Mesendoderm (in vitro differentiated cells): Measurements from ENCODE around the gene CAPN8. TPM values are rescaled to one million over a fixed set of nuclear protein-coding genes. Genes with fewer than 3 reads are reported as not detected.

ENCODE experiments used
- DNase-seq: peaks from one replicate; pipeline ENCODE4 v3.0.0; 2013
- H2AK5ac ChIP-seq: 2 replicates; pipeline ENCODE4 v1.6.1; 2013; ENCODE audit warnings: low read length, inconsistent platforms
- H2BK120ac ChIP-seq: 2 replicates; pipeline ENCODE4 v1.6.1; 2013; ENCODE audit warnings: low read depth, mild to moderate bottlenecking, low read length, moderate library complexity, mixed read lengths
- H2BK15ac ChIP-seq: replicated peaks from 2 replicates; pipeline ENCODE4 v1.6.1; 2013; ENCODE audit warnings: low read depth, mild to moderate bottlenecking, moderate library complexity
- H2BK5ac ChIP-seq: 2 replicates; pipeline ENCODE4 v1.6.1; 2013; ENCODE audit warnings: low read length, inconsistent platforms
- H3K18ac ChIP-seq: 2 replicates; pipeline ENCODE4 v1.6.1; 2013; ENCODE audit warnings: mild to moderate bottlenecking, low read length, mixed read lengths
- H3K23ac ChIP-seq: one replicate; pipeline ENCODE4 v1.6.1; 2013; ENCODE audit warnings: low read length
- H3K27ac ChIP-seq: 2 replicates; pipeline ENCODE4 v1.5.1; 2013; ENCODE audit warnings: low read depth, mild to moderate bottlenecking, inconsistent platforms, low read length, moderate library complexity
- H3K27me3 ChIP-seq: 2 replicates; pipeline ENCODE4 v1.6.1; 2013; ENCODE audit warnings: low read length, control low read depth, mild to moderate bottlenecking, inconsistent platforms; ENCODE audit not compliant: insufficient read depth, poor library complexity
- H3K36me3 ChIP-seq: 2 replicates; pipeline ENCODE4 v1.6.1; 2013; ENCODE audit warnings: low read length, inconsistent platforms; ENCODE audit not compliant: control insufficient read depth, insufficient read depth
- H3K4ac ChIP-seq: one replicate; pipeline ENCODE4 v1.6.1; 2013; ENCODE audit warnings: low read depth, mild to moderate bottlenecking, low read length, moderate library complexity
- H3K4me1 ChIP-seq: 2 replicates; pipeline ENCODE4 v1.6.1; 2013; ENCODE audit warnings: low read depth, low read length, inconsistent platforms; ENCODE audit not compliant: control insufficient read depth
- H3K4me2 ChIP-seq: 2 replicates; pipeline ENCODE4 v1.6.1; 2013; ENCODE audit warnings: low read length
- H3K4me3 ChIP-seq: 2 replicates; pipeline ENCODE4 v1.5.1; 2013; ENCODE audit warnings: mild to moderate bottlenecking, low read length
- H3K56ac ChIP-seq: one replicate; pipeline ENCODE4 v1.6.1; 2013; ENCODE audit warnings: low read length
- H3K79me1 ChIP-seq: 2 replicates; pipeline ENCODE4 v1.6.1; 2013; ENCODE audit warnings: low read length, inconsistent platforms
- H3K79me2 ChIP-seq: 2 replicates; pipeline ENCODE4 v1.6.1; 2013; ENCODE audit warnings: mild to moderate bottlenecking, low read length; ENCODE audit not compliant: control insufficient read depth, insufficient read depth
- H3K9ac ChIP-seq: 2 replicates; pipeline ENCODE4 v1.6.1; 2013; ENCODE audit warnings: low read length, inconsistent platforms
- H4K5ac ChIP-seq: one replicate; pipeline ENCODE4 v1.6.1; 2013; ENCODE audit warnings: low read length
- H4K8ac ChIP-seq: one replicate; pipeline ENCODE4 v1.6.1; 2013; ENCODE audit warnings: low read depth, mild to moderate bottlenecking, control low read depth, low read length, moderate library complexity
- WGBS: extraction: QIAGEN DNeasy Blood & Tissue Kit; methylation state at CpG from one replicate; pipeline ENCODE4 v1.1.7; 2013; ENCODE audit warnings: low lambda C conversion rate, missing lambda C conversion rate; ENCODE audit not compliant: insufficient coverage; ENCODE audit errors: extremely low coverage; 5-methylcytosine and 5-hydroxymethylcytosine counted together
- small RNA-seq: library from polyadenylated mRNA; stranded (forward); fragments of <200 nt; extraction: miRNeasy Mini kit (QIAGEN cat#:217004); gene quantifications from one replicate; pipeline ENCODE3, GENCODE V24; 2013; ENCODE audit not compliant: insufficient read depth

CAPN8 gene

DNA sequence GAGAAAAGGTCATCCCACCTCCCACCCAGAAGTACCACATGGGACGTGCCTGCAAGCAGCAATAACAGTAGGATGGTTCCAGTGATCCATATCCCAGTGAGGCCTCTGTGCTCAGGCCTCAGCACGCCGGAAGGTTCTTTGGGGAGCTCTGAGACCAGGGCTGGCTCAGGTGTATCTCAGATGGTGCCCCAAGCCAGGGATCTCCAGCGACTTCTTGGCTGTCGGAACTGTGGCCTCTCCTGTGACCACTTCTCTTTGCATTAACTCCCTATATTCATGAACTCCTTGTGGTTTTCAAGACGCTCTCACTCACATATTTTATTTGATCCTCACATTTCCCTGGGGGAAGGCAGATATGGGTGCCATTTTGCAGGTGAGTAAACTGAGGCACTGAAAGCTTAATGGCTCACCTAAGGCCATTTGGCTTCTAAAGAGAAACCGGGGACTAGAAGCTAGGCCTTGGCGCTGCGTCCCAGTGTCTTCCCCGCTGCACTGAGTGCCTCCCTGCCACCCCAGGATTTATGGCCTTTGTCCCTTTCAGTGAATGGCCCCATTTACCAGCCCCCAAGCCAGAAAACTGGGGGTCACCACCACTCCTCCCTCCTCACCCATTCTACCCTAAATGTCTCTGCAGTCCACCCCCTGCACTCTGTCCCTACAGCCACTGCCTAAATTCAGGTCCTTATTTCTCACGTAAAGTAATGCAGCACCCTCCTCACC lies 170.4 kb downstream of the CAPN8 start:
- no peak overlapping the region for H3K27ac ChIP-seq
- H3K56ac ChIP-seq = no peak overlapping the region
- H4K8ac ChIP-seq = no peak overlapping the region
- no peak overlapping the region for H2BK5ac ChIP-seq
- H3K79me2 ChIP-seq = no peaks in the 10 kb centered on the region
- no peaks in the 10 kb centered on the region for H3K36me3 ChIP-seq
- H3K18ac ChIP-seq = no peak overlapping the region
- H3K23ac ChIP-seq = no peak overlapping the region
- H2BK120ac ChIP-seq = no peak overlapping the region
- H2AK5ac ChIP-seq = no peak overlapping the region
- no peaks in the 10 kb centered on the region for H3K27me3 ChIP-seq
- no peak overlapping the region for H3K4ac ChIP-seq
- H3K4me1 ChIP-seq = no peaks in the 10 kb centered on the region
- DNase-seq = no peak
- no peak overlapping the region for H2BK15ac ChIP-seq
- H3K4me2 ChIP-seq = no peak overlapping the region
- no peak overlapping the region for H4K5ac ChIP-seq
- H3K9ac ChIP-seq = no peak overlapping the region
- WGBS = no CpG with 5 or more reads among the region's 11 CpGs
- no peak overlapping the region for H3K4me3 ChIP-seq
- H3K79me1 ChIP-seq = no peaks in the 10 kb centered on the region

DNA sequence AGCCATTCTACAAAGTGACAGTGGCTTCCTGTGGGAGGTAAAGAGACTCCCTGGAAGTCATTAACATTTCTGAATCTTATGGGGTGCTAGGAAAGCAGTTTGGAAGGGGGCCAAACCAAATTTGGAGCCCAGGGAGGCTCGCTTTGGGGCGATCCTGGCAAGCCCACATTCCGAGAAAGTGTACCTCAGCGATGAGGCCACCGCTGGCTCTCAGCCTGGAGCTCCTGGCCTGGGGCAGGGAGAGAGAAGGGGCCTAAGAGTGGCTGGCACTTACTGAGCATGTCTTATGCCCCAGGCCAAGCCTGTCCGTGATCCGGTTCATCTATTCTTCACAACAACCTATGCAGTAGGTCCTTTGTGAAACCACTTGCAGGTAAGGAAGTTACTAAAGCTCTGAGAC lies 173.5 kb downstream of the CAPN8 start:
- Histone ChIP-seq H3K23ac (no peak overlapping the region), H3K27me3 (no peaks in the 10 kb centered on the region), H4K5ac (no peak overlapping the region), H3K4ac (no peak overlapping the region), H2BK15ac (no peak overlapping the region), H3K36me3 (no peaks in the 10 kb centered on the region), H3K79me2 (no peaks in the 10 kb centered on the region), H3K4me2 (no peak overlapping the region), H3K18ac (no peak overlapping the region), H3K56ac (no peak overlapping the region), H3K9ac (no peak overlapping the region), H3K4me1 (no peaks in the 10 kb centered on the region), H2AK5ac (no peak overlapping the region), H4K8ac (no peak overlapping the region), H3K27ac (no peak overlapping the region), H3K4me3 (no peak overlapping the region), H3K79me1 (no peaks in the 10 kb centered on the region), H2BK120ac (no peak overlapping the region), H2BK5ac (no peak overlapping the region)
- no CpG with 5 or more reads among the region's 7 CpGs for WGBS
- no peak for DNase-seq

Small RNA genes within 50 kb of the gene (small RNA-seq; reads per million reads assigned to genes)
- gene RNU6-1248P (not detected), gene SNRPEP10 (not detected)
